ENCODE data around the gene AMER1.
"Not testable (repeated sequence)": the region's sequence is repeated elsewhere in the genome, so short reads cannot be mapped to it uniquely, and the experiment has no call there.

The AMER1 gene

DNA sequence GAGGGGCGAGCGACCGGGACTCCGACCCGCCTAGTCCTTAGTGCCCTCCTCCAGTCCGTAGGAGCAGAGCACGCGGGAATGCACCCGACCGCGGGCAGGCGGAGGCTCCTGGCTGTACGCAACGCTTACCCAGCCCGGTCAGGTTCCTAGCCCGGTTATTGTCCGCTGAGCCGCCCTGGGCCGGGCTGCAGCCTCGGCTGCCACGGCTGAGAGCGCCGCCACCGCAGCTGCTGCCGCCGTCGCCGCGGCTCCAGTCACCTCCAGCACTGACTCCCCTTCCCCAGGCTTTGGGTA, at the start of gene AMER1:
Gene AMER1, minus strand, starts transcription at position 268 of the 294 bp plus-strand sequence. CDS start 12,422 bp downstream, outside the sequence.
- DNase-seq (ENCODE audit: low read depth in 2 of 2, low spot score in 1 of 2): no peak

DNA sequence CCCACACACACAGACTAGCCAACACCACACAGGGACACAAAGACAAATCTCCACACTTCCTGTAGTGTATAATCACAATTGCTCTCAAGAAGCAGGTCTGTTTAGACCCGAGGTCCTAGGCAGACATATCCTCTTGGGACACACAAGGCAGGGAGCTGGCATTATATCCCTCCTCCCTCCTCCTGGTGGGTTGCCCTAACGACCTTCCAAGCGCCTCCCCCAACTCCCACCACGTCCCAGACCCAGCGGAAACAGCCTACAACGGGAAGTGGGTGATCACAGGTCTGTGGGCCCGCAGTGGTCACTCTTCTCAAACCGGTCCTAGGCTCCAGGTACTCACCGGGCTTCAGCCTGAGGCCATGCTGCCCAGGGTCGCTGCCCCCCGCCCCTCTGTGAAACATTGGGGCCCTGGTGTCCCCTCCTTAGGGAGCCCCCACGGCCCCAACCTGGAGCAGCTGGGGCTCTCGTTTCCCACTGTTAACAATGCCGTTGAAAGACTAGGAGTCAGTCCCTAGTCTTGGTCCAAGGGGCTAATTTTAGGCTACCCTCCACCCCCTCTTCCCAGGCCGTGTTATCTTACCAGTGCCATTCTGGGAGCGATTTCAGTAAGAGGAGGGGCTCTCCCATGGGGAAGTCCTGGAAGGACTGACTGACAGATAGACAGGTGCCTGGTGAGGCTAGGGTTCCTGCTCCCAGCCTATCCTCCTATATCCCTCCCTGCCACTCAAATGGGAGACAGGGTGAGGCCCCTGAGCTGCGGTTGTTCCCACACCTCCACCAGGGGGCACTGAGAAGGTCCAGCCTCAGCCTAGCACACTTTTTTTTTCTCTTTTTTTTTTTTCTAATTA, 24.8 kb upstream of the AMER1 start, which contains the start of gene ASB12:
Gene ASB12, minus strand, starts transcription at position 485 of the 848 bp plus-strand sequence. CDS start 4,957 bp downstream, outside the sequence.
- DNase-seq (ENCODE audit: low read depth in 2 of 2, low spot score in 1 of 2): no peak

DNA sequence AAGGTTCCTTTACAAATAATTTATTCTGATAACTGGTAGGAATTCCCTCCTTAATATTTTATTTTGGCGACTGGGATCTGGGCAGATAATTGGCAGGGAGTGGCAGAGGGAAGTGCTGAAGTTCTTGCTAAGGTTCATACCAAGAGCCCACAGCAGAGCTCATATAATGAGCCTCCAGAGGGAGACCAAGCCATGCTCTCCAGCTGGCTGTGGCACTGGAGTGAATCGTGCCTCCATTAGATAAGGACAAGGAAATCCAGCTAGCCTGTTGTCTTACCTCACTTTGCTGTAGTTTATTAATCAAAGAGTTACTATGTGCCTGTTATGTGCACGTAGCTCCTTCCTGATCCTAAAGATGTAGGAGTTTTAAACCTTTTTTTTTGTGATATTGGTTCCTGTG, 23.6 kb upstream of the AMER1 start:
- no peak for DNase-seq (ENCODE audit: low read depth in 2 of 2, low spot score in 1 of 2)

DNA sequence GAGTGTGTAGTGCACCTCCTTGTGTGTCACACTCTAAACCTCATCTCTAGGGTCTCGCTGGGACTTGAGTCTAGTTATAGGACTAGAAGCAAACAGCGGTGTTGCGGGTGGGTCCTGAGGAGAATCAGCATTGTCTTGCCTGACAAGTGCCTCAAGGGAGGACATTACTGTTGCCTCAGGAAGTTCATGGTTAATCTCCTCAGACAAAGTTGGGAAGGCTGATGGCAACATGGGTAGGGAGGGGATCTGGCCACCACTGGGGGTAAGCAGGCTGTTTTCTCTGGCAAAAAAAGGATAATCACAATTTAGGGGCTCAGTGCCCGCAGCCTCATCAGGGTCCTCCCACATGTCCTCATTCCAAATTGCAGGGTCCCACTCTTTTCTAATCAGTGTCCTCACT, 12.5 kb upstream of the AMER1 start:
- DNase-seq (ENCODE audit: low read depth in 2 of 2, low spot score in 1 of 2): no peak

DNA sequence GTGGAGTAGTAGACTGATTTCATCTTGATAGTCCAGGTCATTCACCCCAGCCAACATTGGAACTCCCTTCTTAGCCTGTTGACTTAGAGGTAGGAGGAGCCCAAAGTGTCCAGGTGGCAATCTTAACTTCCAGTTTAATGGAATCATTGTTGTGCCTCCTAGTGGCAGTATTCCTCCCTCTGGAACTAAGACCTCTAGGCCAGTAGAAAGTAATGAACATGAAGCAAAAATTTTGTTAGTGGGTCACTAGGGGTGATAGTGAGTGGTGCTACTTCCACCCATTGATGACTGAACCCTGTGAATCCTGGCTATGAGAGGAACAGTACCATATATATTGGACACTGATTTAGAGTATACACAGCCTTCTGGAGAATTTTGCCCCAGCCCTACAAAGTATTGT, 8.5 kb upstream of the AMER1 start:
- DNase-seq (ENCODE audit: low read depth in 2 of 2, low spot score in 1 of 2): not testable (repeated sequence)

DNA sequence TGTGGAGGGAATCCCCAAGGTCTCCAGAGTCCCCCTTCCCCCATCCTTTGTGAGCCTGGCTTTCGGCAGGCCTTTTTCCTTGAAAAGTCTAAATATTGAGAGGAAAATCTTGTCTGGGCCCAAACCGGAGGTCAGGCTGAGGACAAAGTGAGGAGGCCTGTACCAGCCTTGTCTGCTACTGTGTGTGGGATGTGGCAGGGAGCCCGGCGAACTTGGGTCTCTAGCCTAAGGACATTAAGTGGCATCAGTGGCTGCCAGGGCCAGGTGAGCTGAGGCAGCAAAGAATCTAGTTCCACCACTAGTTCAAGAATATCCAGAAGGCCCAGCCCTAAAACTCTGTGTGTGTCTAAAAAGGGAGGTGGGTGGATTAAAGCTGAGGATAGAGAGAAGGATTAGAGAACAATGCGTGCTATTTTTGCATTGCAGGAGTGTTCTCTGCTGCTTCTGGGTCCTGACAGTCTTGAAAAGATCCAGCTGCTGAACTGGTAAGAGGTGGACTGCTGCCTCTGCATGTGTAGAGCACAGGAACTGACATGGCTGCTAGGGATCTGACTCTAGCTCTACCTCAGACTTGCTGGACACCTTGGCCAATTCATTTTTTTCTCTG, 1.2 kb upstream of the AMER1 start:
- DNase-seq (ENCODE audit: low read depth in 2 of 2, low spot score in 1 of 2): no peak

DNA sequence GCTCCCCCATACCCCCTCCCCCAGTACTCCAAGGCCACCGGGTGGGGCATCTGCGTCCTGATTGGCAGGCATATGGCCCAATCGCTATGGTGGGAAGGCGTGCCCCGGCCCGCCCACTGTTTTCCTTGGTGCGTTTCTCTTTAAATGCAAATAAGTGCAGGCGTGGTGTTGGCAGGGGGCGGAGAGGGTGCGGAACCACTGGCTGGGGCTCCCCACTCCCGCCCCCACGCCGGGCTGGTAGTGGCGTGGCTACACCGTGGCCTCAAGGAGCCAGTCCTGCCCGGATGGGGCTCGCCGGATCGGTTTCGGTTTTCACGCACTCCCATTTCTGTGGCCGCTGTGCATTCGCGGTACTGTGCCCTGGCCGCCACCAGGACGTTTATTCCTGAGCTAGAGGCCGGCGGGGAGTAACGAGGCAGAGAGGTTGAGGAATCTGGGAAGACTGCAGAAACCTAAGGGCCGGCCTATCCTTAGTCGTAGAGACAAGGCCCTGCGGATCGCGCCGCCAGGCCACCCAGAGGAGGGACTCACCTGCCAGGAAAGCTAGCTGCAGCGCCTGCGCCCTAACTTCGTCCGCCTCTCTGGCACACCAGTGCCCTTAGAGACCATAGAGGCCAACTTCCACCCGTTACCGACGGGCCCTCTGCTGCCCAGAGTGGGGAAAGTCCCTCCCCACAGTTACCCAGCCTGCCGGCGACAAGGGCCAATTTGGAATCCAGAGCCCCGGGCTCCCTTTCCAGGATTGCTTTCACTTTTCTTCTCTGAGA, 410 bp upstream of the AMER1 start:
- peak; percentile 62 to 75 for DNase-seq (ENCODE audit: low read depth in 2 of 2, low spot score in 1 of 2)

DNA sequence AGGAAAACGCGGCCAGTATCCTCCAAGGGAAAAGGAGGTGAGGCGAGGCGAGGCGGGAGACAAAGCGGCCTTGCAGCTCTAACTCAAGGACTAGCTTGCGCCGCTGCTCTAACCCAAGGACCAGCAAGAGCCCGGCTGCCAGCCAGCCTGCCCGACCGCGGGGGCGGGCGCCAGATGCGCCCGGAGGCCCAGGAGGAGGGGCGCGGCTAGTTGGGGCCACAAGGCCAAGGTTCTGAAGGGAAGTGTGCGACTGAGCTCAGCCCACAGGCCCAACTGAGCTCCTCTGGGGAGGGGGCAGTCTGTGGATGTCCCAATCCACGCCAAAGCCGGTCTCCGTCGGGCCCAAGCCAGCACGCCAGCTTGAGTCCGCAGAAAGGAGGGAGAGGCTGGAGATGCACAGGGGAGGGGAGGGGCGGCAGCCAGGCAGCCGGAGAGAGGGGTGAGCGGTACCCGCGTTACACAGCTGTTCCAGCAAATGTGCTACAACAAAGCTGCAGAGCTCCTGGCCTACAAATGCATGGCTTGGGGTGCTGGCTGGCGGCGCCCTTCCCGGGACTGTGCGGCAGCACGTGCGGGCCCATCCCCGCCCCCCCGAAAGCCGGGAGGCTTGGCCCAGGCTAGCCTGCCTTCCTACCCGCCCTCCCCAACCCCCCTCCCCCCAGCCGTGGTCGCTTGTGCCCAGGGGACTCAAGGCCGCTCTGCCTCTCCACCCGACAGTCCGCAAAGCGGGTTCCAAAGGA, 637 bp downstream of the AMER1 start:
- no peak for DNase-seq (ENCODE audit: low read depth in 2 of 2, low spot score in 1 of 2)

DNA sequence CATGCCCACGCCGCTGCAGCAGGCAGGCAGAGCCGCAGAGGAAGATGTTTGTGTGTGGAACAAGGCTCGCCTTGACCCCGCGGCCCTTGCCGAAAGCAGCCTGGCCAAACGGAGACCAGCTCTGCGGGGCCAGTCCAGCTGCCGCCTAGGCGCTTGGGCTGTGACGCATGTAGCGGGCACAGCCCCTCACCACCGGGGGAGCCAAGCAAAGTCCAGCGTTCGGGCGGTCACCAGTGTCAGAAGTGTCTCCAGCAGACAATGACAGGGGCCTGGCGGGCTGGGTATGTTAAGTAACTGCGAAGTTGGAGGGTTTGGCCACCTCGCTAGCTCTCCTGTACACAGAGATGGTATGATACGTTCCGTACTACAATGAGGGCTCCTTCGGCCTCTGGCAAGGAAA, 1.3 kb downstream of the AMER1 start:
- DNase-seq (ENCODE audit: low read depth in 2 of 2, low spot score in 1 of 2): no peak

DNA sequence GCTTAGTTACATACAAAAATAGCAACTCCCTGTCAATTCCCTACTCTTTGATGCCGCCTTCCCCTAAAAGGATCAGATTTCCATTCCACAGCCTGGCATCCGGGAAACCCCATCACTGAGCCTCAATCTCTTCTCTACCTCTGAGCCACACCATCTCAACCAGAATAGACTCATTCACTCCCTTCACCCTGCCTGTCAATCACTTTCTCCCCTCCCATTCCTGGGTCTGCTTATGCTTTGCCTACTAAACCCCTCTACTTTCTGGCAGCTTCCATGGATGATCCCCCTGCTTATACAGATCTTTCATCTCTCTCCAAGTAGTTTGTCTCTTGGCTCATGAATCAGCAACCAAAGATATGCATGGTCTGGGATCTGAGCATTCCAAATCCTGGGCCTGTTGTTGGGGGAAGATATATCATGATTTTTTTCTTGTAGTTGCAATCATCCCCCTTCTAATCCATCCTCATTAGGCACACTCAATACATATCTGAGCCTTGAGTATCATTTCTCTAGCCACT, 2.6 kb downstream of the AMER1 start:
- no peak for DNase-seq (ENCODE audit: low read depth in 2 of 2, low spot score in 1 of 2)

DNA sequence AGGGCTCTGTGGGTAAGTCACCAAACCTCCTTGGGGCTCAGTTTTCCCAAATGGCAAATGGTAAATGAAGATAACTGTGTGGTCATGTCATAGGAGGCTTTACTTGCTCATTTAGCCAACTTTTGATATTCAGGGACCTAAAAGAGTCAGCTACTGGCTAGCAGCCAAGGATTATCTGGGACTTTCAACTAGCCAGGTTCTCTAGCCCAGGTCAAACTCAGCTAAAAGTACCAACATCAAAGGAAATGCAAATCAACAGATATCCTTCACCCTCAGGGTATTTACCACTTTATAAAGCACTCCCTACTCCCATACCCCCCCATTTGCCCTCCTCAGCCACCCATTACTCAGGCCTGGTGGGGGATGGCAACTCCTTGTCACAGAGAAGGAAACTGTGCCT, 7.5 kb downstream of the AMER1 start:
- DNase-seq (ENCODE audit: low read depth in 2 of 2, low spot score in 1 of 2): no peak

DNA sequence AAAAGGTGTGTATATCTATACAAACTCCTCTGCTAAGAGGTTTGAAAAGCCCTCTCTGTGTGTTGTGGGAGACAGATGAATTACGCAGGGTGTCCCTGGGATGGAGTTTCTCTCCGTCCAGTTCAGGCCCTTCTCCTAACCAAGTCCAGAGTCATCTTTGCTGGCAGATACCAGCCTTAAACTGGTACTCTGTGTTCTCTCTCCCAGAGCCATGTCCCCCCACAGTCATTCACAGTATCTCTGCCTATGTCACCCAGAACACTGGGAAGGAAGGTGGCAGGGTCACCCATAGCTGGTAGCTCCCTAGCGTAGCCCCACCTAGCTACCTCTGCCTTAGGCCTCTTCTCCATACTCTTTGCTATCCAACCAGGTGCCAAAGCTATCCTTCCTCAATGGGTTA, 8.9 kb downstream of the AMER1 start:
- DNase-seq (ENCODE audit: low read depth in 2 of 2, low spot score in 1 of 2): no peak

DNA sequence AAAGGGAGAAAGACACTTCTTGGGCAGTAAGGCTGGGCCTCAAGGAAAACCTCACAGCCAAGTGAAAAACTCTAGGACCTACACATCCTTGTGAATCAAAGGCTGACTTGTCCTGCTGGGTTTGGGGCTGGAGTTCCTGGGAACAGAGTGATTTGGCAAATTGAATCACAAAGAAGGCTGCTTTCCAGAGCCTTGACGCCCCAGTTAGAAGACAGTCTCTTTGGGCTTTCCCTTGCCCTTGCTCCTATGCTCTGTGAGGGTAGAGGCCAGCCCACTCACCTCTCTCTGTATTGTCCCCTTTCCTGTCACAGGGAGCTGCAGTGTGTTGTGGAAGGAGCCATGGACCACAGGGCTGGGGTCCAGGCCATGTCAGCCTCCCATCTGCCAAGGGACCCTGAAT, 9.6 kb downstream of the AMER1 start:
- DNase-seq (ENCODE audit: low read depth in 2 of 2, low spot score in 1 of 2): no peak

DNA sequence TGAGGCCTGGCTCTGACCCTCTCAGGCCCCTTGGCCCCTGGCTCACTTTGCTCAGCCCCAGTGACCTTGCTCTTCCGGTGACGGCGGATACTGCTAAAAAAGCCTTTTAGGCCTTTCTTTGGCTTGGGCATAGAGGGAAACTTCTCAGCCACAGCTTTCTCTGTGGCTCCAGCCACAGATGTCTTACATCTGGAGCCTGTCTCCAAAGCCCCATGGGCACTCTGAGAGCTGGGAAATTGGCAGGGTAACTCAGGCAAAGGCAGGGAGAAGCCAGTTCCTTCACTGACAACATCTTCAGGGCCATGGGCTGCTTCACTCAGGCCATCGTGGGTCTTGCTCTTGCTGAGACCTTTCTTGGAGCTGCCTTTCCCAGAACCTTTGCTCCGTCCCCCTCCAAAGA, 12.8 kb downstream of the AMER1 start:
- DNase-seq (ENCODE audit: low read depth in 2 of 2, low spot score in 1 of 2): no peak

DNA sequence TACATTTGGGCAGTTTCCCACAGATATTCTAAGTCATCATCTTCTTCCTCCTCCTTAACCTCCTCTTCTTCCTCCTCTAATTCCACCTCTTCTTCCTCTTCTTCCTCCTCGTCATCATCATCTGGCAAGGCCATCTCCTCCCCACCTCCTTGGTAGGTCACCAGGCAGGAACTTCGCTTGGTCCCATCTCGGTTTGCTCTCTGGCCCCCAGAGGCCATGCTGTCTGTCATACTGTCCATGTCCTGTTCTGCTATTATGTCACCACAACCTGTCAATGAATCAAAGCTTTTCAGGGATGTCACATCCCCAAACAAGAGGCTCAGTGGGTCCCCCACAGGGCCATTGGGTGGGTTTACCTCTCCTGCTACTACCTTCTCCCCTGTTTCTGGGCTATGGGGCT, 13.5 kb downstream of the AMER1 start:
- no peak for DNase-seq (ENCODE audit: low read depth in 2 of 2, low spot score in 1 of 2)

DNA sequence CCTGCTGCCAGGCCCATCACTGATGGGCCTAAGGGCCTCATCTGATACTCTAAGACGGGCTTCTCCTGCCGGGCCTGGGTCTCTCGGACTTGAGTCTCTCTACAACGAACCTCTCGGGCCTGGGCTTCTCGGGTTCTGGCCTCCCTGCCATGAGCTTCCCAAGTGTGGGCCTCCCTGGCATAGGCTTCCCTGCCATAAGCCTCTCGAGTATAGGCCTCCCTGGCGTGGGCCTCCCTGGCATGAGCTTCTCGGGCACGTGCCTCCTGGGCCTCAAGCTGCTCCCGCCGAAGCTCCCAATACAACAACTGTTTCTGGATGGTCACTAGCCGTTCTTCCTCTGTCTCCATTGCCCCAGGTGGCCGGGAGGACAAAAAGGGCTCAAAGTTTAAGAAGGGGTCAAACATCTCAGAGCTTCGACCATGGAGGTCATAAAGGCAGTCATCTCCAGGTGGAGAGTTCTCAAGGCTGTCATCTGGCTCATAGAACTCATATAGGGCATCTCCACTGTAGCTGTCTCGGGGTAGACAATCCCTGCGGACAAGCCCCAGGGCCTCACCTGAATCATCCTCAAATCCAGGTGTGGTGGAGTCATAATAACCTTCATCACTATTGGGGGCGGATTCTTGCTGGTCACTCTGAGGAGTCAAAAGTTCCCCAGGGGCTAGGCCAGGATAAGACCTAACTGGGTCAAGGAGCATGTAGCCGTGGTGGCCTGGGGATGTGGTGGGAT, 14.1 kb downstream of the AMER1 start:
- DNase-seq (ENCODE audit: low read depth in 2 of 2, low spot score in 1 of 2): no peak

DNA sequence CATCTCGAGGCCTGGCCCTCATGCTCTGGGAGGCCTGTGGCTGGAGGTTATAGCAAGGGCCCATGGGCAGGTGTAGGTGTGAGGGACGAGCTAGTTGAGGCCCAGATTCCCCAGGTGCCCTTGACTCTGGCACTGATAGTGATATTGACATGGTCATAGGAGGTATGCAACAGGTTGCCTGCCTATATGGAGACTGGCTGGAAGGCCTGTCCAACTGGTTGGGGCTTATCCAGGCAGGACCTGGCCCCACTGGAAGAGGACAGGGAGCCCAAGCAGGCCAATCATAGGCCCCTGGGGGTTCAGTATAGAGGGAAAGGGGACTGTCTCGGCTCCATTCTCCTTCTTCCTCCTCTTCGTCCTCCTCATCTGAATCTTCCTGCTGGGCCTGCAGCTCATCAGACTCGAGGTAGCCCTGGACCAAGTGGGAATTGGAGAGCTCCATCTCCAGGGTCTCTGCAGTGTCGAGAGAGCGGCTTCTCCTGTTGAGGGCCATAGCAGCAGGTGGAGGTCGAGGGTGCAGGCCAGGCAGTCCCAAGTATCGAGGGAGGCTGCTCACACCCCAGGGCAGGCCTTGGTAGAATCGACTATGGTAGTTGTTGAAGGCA, 15.3 kb downstream of the AMER1 start:
- DNase-seq (ENCODE audit: low read depth in 2 of 2, low spot score in 1 of 2): no peak

DNA sequence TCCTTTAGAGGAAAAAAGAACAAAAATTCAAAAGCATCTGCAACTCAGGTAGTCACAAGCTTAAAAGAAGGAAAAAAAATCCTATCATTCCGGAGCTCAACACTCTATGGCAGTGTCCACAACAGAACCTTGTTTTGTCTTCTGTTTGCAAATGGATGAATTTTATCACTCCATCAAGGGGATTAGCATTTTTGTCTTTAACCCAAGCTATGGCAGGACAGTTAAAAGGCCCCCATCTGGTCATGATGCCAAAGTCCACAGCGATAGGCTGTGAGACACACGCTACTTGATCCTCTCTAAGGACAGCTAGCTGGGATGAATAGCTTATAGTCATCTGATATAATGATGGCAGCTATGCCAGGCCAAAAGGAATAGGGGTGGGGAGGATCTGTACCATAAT, 16.6 kb downstream of the AMER1 start:
- DNase-seq (ENCODE audit: low read depth in 2 of 2, low spot score in 1 of 2): no peak

DNA sequence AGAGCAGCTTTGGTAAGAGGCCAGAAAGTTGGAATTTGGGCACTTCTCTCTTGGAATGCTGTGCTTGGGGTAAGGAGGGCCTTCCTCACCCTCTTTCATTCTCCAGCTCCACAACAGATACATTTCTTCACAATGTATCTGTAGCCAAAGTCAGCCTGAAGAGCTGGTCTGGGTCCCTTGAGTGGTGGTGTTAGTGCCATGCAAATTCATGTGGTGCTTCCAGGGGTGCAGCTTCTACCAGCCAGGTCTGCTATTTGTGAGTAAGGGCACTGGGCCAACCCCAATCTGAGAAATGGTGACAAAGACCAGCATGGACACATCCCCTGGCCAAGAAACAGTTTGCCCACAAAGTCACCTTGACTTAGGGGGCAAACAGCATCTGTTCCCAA, 17.8 kb downstream of the AMER1 start:
- DNase-seq (ENCODE audit: low read depth in 2 of 2, low spot score in 1 of 2): no peak
